HuH-7.5 (cell line): ENCODE measurements around the gene NDUFAF3.

Experiments used
- DNase-seq: peaks from one replicate; pipeline ENCODE4 v3.0.0; 2011; ENCODE audit warnings: low spot score

NDUFAF3 gene

GRCh38 chr3:49021813-49022687, at the start of gene NDUFAF3:
Gene NDUFAF3, plus strand, starts transcription at chr3:49022121. Its CDS starts 24 bp downstream, at chr3:49022145.
- peak; percentile 92 for DNase-seq

GRCh38 chr3:48974076-48974864, 47.7 kb upstream of the NDUFAF3 start:
- no peak for DNase-seq

GRCh38 chr3:48979451-48979850, 42.5 kb upstream of the NDUFAF3 start:
- no peak for DNase-seq

- no peak for DNase-seq
Observed at GRCh38 chr3:48980295-48980694, 41.6 kb upstream of the NDUFAF3 start.

- DNase-seq = no peak
Observed at GRCh38 chr3:48982016-48982415, 39.9 kb upstream of the NDUFAF3 start.

- no peak for DNase-seq
Observed at GRCh38 chr3:48982686-48983085, 39.2 kb upstream of the NDUFAF3 start.

- no peak for DNase-seq
Observed at GRCh38 chr3:48983096-48983495, 38.8 kb upstream of the NDUFAF3 start.

GRCh38 chr3:48984663-48985062, 37.3 kb upstream of the NDUFAF3 start:
- DNase-seq = no peak

- DNase-seq = no peak
Observed at GRCh38 chr3:48985831-48986376, 36.0 kb upstream of the NDUFAF3 start.

GRCh38 chr3:48989126-48989795, 32.7 kb upstream of the NDUFAF3 start:
- DNase-seq = no peak

GRCh38 chr3:48989796-48990635, 31.9 kb upstream of the NDUFAF3 start, which contains the start of gene P4HTM:
Gene P4HTM, plus strand, starts transcription at chr3:48990241. Its CDS starts 16 bp downstream, at chr3:48990257.
- no peak for DNase-seq

- no peak for DNase-seq
Observed at GRCh38 chr3:48990636-48991469, 31.1 kb upstream of the NDUFAF3 start.

- DNase-seq = no peak
Observed at GRCh38 chr3:48991851-48992545, 29.9 kb upstream of the NDUFAF3 start.

- no peak for DNase-seq
Observed at GRCh38 chr3:48993834-48994233, 28.1 kb upstream of the NDUFAF3 start.

GRCh38 chr3:48996640-48997039, 25.3 kb upstream of the NDUFAF3 start:
- no peak for DNase-seq

- no peak for DNase-seq
Observed at GRCh38 chr3:48997102-48997635, 24.8 kb upstream of the NDUFAF3 start.

GRCh38 chr3:48997714-48998637, 23.9 kb upstream of the NDUFAF3 start:
- DNase-seq = no peak
